HEK293 (cell line): ENCODE data around the gene PPFIA3.

ENCODE experiments used
- CTCF ChIP-seq: fragments of 450-650 bp; formaldehyde crosslinking; IDR thresholded peaks from 2 replicates; pipeline ENCODE4 v1.5.1; 2016; ENCODE audit warnings: missing biosample characterization, missing genetic modification characterization
- ZBTB26 ChIP-seq: fragments of 450-650 bp; formaldehyde crosslinking; optimal IDR thresholded peaks from 2 replicates; pipeline ENCODE3; 2016; ENCODE audit warnings: missing biosample characterization, mild to moderate bottlenecking, missing genetic modification characterization
- ZNF121 ChIP-seq: fragments of 450-650 bp; formaldehyde crosslinking; IDR thresholded peaks from 2 replicates; pipeline ENCODE4 v1.5.1; 2016; ENCODE audit warnings: missing biosample characterization, missing genetic modification characterization
- ZNF501 ChIP-seq: fragments of 450-650 bp; formaldehyde crosslinking; IDR thresholded peaks from 2 replicates; pipeline ENCODE4 v1.5.1; 2016; ENCODE audit warnings: missing biosample characterization, missing genetic modification characterization
- ZNF521 ChIP-seq: fragments of 450-650 bp; formaldehyde crosslinking; IDR thresholded peaks from 2 replicates; pipeline ENCODE4 v1.5.1; 2017; ENCODE audit warnings: missing biosample characterization, mild to moderate bottlenecking, missing genetic modification characterization
- ZNF785 ChIP-seq: fragments of 450-650 bp; formaldehyde crosslinking; IDR thresholded peaks from 2 replicates; pipeline ENCODE4 v1.5.1; 2016; ENCODE audit warnings: missing biosample characterization, missing genetic modification characterization

DNA sequence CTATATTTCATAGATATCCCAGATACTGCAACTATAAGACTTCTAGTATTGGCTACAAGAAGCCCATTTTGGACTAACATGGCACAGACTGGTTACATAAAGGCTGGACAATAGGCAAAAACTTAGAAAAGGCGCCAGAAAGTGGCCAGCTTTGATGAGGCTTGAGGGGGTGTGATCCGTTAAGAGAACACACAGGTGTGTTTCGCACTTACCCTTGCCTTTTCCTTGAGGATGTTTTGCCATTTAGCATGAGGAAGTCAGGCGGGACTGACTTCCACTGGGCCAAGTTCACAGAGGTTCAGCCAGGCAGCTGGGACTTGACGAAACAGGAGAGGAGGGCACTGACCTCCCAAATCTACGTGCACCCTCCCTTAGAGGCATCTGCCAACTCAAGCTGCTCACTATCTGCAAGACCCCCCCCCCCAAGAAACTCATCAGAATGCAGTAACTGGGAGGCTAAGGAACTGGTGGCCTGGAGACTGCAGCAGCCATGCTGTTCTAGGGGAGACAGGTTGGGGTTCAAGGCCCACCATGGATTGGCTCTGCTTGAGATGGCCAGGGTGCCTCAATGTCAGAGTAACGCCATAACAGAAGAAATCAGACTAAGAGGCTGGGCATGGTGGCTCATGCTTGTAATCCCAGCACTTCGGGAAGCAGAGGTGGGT is 9.6 kb upstream of the PPFIA3 start:
- no peak for TF ChIP-seq ZNF501 (tag by site-specific recombination)
- TF ChIP-seq ZNF521 (tag by site-specific recombination): no peak
- no peak for TF ChIP-seq ZBTB26
- no peak for TF ChIP-seq CTCF (tag by site-specific recombination)
- no peak for TF ChIP-seq ZNF121 (tag by site-specific recombination)
- no peak for TF ChIP-seq ZNF785 (tag by site-specific recombination)
